Vagina (tissue), 2 donors: ENCODE measurements around the gene UTRN.

Experiments used
- POLR2AphosphoS5 ChIP-seq, 2 donors: sonication (generic); formaldehyde crosslinking; IDR thresholded peaks; one replicate each; pipeline ENCODE4 v1.9.0; 2017; ENCODE audit warnings: antibody characterized with exemption in 2 of 2, mild to moderate bottlenecking in 2 of 2, low read depth in 1 of 2; ENCODE audit not compliant: insufficient read depth in 1 of 2
- TF ChIP-seq, protein P1 (sequence below), 3 experiments: fragments of 450-650 bp in 2 of 3; fragments of 200-600 bp in 1 of 3; sonication (generic) in 1 of 3; IDR thresholded peaks; one replicate each; pipeline ENCODE4 v1.5.1; 2017 to 2019; ENCODE audit warnings: antibody characterized with exemption in 3 of 3, mild to moderate bottlenecking in 2 of 3, moderate library complexity in 2 of 3

DNA sequence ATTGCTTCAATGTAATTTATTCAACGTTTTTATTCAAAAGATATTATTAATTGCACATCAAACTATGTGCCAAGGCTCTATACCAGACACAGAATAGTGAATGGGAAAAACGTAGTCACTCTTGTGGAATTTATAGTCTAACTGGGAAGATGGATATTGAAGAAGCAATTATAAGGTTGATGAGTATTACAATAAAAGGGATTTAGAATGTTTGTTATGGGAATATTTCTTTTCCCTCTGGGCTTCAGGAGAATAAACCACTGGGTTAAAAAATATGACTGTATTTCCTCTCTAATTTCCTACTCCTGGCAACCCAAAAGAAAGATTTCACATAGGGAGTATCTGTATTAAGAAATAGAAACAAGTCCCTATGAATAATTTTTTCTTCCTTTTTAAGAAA, 25.1 kb upstream of the UTRN start:
- no peak for TF ChIP-seq POLR2AphosphoS5 (IDR thresholded peaks at IDR 0.05; ENCODE audit: insufficient read depth in 1 of 2, low read depth in 1 of 2)
- TF ChIP-seq, protein P1, sequence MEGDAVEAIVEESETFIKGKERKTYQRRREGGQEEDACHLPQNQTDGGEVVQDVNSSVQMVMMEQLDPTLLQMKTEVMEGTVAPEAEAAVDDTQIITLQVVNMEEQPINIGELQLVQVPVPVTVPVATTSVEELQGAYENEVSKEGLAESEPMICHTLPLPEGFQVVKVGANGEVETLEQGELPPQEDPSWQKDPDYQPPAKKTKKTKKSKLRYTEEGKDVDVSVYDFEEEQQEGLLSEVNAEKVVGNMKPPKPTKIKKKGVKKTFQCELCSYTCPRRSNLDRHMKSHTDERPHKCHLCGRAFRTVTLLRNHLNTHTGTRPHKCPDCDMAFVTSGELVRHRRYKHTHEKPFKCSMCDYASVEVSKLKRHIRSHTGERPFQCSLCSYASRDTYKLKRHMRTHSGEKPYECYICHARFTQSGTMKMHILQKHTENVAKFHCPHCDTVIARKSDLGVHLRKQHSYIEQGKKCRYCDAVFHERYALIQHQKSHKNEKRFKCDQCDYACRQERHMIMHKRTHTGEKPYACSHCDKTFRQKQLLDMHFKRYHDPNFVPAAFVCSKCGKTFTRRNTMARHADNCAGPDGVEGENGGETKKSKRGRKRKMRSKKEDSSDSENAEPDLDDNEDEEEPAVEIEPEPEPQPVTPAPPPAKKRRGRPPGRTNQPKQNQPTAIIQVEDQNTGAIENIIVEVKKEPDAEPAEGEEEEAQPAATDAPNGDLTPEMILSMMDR (IDR thresholded peaks at IDR 0.05): no peak
